Fibroblast of skin of scalp (primary cell): ENCODE results near the gene NOX5.
"Not testable (repeated sequence)": the region's sequence is repeated elsewhere in the genome, so short reads cannot be mapped to it uniquely, and the experiment has no call there.

Experiments
- DNase-seq: peaks from one replicate; pipeline ENCODE4 v3.0.0-alpha.2; 2013

NOX5 gene

DNA sequence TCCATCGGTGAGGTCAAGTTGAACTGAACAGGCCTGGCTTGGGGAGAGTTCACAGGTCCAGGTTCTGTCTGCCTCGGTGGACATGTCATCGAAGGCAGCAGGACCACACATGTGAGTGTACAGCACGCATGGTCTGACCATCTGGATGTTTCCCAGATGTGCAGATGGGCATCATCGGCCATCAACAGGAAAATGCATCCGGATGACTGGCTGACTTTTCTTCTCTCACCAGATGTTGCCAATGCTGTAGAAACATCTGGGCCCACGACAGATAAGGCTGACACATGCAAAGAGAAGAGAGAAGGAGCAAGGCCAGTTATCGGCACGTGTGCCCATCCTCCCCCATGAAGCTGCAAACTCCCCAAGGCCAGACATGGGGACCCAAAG lies 45.1 kb downstream of the NOX5 start:
- DNase-seq: no peak

- no peak for DNase-seq
These were observed 45.6 kb downstream of the NOX5 start for GRCh38 chr15:69060041-69060481.

DNA sequence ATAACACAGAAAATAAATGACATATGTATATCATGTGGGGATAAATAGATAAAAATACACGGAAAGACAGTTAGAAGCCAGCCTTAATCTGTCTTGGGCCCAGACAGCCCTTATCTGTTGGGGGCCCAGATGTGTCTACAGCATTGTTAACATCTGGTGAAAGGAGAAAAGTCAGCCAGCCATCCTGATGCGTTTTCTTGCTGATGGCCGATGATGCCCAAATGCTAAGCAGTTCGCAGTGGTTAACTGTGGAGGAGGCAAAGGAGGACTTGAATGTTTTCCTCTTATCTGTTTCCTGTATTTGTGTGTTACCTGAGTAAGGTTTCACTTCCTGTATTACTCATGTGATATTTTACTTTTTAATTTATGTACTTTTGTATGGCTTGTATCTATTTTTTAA lies 46.2 kb downstream of the NOX5 start:
- no peak for DNase-seq

DNA sequence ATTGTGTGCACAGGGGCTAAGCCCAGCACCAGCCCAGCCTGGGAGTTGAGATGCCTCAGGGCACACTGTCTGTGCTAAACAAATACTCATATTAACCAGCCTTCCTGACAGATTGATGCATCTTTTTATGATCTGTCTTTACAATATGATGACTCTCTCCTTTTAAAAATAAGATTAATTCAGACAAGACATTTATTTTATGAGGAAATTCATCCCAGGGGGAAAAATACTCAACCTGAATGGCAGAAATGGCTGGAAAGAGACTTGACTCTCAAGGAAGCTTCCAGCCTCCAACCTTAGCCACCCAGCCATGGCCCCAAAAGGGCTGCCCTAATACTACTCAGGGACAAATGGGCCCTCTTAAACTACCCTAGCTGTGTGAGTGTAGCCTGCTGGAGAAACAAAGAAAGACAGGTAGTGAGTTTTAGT lies 46.9 kb downstream of the NOX5 start:
- DNase-seq: no peak

- DNase-seq: no peak
These were observed 50.2 kb downstream of the NOX5 start for GRCh38 chr15:69064649-69065048.

DNA sequence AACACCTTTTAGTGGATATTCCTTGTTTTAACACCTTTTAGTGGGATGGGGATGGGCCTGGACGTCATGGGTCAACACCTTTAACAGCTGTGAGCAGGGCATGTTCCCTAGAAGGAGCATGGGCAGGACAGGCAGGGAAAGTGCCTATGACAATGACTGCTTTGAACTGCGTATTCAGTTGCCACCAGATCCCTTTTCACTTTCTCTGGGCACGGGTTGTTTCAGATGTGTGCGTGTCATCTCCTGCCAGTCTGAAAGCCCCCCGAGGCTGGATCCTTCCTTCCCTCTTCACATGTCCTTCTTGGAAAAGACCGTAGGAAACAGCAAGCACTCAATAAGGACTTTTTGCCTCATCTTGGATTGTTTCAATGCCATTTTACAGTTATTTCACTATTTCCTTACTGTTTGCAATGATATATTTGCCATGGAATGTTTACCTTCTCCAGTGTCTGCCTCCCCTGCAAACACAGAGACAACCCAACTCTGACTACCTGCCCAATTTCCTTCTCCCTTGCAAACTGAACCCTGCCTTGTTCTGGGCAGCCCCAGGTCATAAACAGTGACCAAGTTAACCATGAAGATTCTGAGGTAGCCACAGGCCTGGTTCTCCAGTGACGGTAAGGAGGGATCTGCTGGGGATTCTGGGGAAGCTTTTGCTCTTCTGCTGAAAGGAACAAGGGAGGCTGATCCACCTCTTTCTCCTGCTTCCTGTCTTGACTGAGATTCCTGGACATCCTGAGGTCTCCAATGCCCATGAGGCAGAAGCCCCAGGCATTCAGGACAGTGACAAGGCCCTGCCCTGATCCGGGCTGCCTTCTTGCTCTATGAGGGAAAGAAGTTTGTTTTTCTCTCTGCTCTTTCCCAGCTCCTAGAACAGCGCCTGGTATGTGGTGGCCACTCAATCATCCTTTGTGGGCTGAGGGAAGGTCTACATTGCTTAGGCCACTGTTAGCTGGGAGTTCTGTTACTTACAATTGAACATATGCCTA lies 51.8 kb downstream of the NOX5 start:
- no peak for DNase-seq

- DNase-seq: no peak
These were observed 52.8 kb downstream of the NOX5 start for GRCh38 chr15:69067296-69067695.

- no peak for DNase-seq
These were observed 53.7 kb downstream of the NOX5 start for GRCh38 chr15:69068157-69068556.

- DNase-seq: not testable (repeated sequence)
These were observed 54.8 kb downstream of the NOX5 start for GRCh38 chr15:69069290-69069689.

DNA sequence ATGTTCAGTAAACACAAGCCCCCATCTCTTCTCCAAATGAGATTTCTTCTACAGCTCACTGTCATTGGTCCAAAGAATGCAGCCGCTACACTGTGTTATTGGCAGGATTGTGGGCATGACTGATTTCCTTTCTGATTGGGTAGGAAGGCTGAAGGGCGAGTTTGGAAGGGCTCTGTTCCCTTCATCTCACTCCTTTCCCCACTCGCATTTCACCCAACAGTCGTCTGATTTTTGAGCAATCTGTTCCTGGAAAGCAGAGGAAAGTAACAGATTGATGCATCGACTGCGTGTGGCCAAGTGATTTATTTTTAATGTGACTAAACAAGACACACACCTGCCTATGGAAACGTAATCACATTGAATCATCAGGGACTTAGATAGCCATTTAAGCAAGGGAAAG lies 55.5 kb downstream of the NOX5 start:
- no peak for DNase-seq

GRCh38 chr15:69070396-69070795 lies 55.9 kb downstream of the NOX5 start:
- DNase-seq: no peak

GRCh38 chr15:69071260-69071659 lies 56.8 kb downstream of the NOX5 start:
- no peak for DNase-seq

DNA sequence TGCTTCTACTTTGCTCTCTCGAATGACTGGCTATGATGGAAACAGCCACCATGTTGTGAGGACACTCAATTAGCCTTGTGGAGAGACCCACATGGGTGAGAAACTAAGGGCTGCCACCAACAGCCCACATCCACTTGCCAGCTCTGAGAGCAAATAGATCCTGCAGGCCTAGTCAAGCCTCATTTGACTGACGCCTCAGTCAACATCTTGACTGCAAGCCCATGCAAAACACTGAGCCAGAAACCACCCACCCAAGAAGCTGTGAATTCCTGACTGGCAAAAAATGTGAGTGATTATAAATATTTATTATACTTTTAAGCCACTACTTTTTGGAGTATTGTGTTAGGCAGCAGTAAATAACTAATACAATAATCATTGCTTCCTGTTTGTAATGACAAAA lies 58.4 kb downstream of the NOX5 start:
- DNase-seq: no peak

- peak; percentile 53 for DNase-seq
These were observed 59.7 kb downstream of the NOX5 start for GRCh38 chr15:69074001-69074842.

GRCh38 chr15:69074843-69075224 lies 60.3 kb downstream of the NOX5 start:
- DNase-seq: no peak

GRCh38 chr15:69075440-69075839 lies 60.9 kb downstream of the NOX5 start:
- DNase-seq: no peak

DNA sequence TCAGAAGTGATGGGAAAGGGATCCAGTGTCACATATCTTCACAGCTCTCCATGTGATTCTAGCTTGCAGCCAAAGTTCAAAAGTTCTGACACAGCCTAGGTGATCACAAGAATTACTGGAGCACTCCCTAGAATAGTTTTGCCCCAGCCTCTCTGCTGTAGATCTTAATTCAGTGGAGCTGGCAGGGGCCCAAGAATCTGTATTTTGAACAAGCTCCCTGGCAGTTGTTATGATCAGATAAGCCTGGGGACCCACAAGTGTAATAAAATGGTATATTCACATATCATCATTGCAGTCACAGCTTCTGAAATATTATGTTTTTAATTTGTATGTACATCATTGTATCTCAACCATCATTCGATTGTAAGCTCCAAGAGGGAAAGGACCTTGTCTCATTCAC lies 62.3 kb downstream of the NOX5 start:
- DNase-seq: no peak

DNA sequence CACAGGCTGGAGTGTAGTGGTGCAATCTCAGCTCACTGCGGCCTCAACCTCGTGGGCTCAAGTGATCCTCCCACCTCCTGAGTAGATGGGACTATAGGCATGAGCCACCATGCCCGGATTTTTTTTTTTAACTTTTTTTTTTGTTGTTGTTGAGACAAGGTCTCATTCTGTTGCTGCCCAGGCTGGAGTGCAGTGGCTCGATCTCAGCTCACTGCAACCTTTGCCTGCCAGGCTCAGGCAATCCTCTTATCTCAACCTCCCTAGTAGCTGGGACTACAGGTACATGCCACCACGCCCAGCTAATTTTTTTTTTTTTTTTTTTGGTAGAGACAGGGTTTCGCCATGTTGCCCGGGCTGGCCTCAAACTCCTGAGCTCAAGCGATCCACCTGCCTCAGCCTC lies 64.1 kb downstream of the NOX5 start:
- no peak for DNase-seq

DNA sequence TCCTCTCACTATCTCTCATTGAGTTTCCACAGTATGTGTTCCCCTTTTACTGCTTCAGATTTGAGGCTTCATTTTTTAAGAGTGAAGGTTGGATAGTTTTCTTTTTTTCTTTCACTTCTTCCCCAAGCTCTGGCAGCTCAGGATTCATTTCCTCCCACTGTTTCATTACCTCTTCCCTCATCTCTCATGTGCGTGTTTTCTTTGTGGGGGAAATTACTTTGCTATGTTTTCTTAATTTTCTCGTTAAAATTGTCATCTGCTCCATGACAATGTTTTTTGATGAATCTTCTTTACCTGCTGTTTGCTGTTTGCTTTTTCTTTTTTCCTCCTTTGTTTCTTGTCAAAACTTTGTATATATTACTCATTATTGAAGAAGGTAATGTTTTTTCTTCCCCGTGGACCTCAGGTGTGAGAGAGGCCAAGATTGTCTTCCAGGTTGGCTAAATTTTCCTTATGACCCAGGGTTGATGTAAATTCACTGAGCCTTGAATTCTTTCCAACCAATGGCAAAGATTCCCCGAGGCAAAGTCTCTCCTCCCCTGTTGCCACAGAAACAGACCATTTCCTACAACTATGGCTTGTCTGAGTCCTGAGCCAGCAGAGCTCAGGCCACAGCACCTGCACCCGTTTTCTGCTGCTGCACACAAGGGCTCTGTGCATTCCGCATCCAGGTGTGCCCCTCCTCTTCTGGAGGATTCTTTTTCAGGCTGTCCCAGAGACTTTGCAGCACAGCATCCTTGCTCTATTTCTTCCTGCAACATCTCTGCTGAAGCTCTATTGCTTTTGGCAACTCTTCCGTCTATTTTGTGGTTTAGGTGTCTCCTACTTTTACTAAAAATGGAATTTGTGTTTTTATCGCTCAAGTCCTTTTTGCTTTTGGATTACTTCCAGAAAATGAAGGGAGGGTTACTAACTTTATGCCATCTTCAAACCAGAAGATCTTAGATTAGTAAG lies 66.1 kb downstream of the NOX5 start:
- DNase-seq: no peak

- DNase-seq: peak; percentile 58
These were observed 67.0 kb downstream of the NOX5 start for GRCh38 chr15:69081310-69082004.

DNA sequence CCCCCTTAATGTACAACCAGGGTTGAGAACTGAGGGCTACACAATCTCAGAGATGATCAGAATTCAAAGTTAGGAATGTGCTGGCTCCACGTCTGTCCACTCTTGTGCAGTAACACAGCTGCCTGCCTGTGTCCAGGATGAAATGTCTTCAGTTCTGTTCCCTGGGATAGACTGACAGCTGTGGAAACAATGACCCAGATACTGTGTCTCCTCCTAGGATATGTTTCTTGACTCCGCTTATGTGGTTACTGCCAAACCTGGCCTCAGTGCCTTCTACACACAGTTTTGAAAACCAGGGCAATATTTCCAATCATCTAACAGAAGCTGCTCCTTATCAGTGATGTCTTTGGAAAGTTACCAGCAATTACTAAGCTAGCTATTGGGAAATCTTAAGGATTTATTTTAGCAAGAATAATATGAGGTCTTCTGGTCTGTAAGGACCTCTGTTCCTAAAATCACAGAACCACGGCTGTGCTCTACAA lies 67.6 kb downstream of the NOX5 start:
- DNase-seq: peak; percentile 29

- DNase-seq: no peak
These were observed 68.1 kb downstream of the NOX5 start for GRCh38 chr15:69082554-69082953.
